NT2/D1 (cell line): ENCODE data around the gene ATXN1.

Source experiments
- SUZ12 ChIP-seq: IDR thresholded peaks from 2 replicates; pipeline ENCODE4 v1.6.1; 2011; ENCODE audit not compliant: insufficient read length, insufficient read depth; ENCODE audit errors: extremely low read depth
- YY1 ChIP-seq: IDR thresholded peaks from 2 replicates; pipeline ENCODE4 v1.6.1; 2011; ENCODE audit not compliant: insufficient read length, insufficient read depth
- ZNF274 ChIP-seq: IDR thresholded peaks from 2 replicates; pipeline ENCODE4 v1.6.1; 2011; ENCODE audit warnings: mild to moderate bottlenecking, low read depth, low read length

DNA sequence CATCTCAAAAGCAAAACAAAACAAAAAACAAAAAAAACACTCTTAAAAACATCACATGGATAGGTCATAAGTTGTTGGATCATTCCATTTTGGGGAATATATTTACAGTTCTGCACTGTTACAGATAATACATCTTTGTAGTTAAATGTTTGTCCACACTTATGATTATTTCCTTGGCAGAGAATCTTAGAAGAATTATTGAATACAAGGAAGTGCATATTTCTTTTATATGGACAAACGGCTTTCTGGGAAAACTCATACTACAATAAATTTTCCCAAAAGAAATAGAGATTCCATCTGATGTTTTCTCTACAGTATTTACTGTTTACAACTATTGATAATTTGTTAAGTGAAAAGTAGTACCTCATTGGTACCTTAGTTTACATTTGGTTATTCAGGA is 489.1 kb downstream of the ATXN1 start:
- TF ChIP-seq YY1 (no peak), ZNF274 (no peak), SUZ12 (no peak)
